Liver (tissue), 9 donors: Measurements from ENCODE around the gene ATAD3A. TPM values are rescaled to one million over a fixed set of nuclear protein-coding genes. Genes with fewer than 3 reads are reported as not detected.

Experiments
- DNase-seq: peaks from one replicate; pipeline ENCODE4 v3.0.0-alpha.2; 2017; ENCODE audit warnings: low spot score
- H3K27ac ChIP-seq, 2 donors: one replicate each; pipeline ENCODE4 v1.7.0; 2013; ENCODE audit warnings: inconsistent platforms in 2 of 2, low read length in 2 of 2, control low read depth in 1 of 2, low read depth in 1 of 2, mild to moderate bottlenecking in 1 of 2
- H3K27me3 ChIP-seq, 4 donors: one replicate each; pipeline versions ENCODE4 v1.6.1 to v1.7.0; 2013; ENCODE audit warnings: low read length in 3 of 4, inconsistent platforms in 1 of 4, mild to moderate bottlenecking in 1 of 4, moderate library complexity in 1 of 4; ENCODE audit not compliant: control insufficient read depth in 4 of 4, insufficient read depth in 4 of 4
- H3K36me3 ChIP-seq, 4 donors: one replicate each; pipeline versions ENCODE4 v1.6.1 to v1.7.0; 2013; ENCODE audit warnings: low read length in 3 of 4, mild to moderate bottlenecking in 3 of 4, low read depth in 1 of 4, moderate library complexity in 1 of 4; ENCODE audit not compliant: control insufficient read depth in 4 of 4, insufficient read depth in 3 of 4
- H3K4me1 ChIP-seq, 4 donors: one replicate each; pipeline versions ENCODE4 v1.6.1 to v1.7.0; 2013; ENCODE audit warnings: low read length in 3 of 4, mild to moderate bottlenecking in 3 of 4, moderate library complexity in 1 of 4; ENCODE audit not compliant: control insufficient read depth in 4 of 4, insufficient read depth in 4 of 4
- H3K4me3 ChIP-seq, 3 donors: one replicate each; pipeline versions ENCODE4 v1.6.1 to v1.7.0; 2013; ENCODE audit warnings: low read length in 3 of 3, control low read depth in 1 of 3, low read depth in 1 of 3, mild to moderate bottlenecking in 1 of 3
- H3K9ac ChIP-seq, 2 donors: one replicate each; pipeline ENCODE4 v1.7.0; 2013; ENCODE audit warnings: low read length in 2 of 2, mild to moderate bottlenecking in 2 of 2, moderate library complexity in 2 of 2, control low read depth in 1 of 2, low read depth in 1 of 2
- H3K9me3 ChIP-seq, 4 donors: one replicate each; pipeline versions ENCODE4 v1.6.1 to v1.7.0; 2013; ENCODE audit warnings: low read length in 3 of 4; ENCODE audit not compliant: control insufficient read depth in 4 of 4
- EGR1 ChIP-seq, 2 donors: IDR thresholded peaks; 2 replicates each; pipeline ENCODE4 v1.6.1; 2016 to 2018; ENCODE audit warnings: antibody characterized with exemption in 2 of 2, low read depth in 2 of 2
- FOXA1 ChIP-seq: IDR thresholded peaks from 2 replicates; pipeline ENCODE4 v1.6.1; 2016; ENCODE audit warnings: antibody characterized with exemption
- FOXA2 ChIP-seq: IDR thresholded peaks from 2 replicates; pipeline ENCODE4 v1.6.1; 2016; ENCODE audit warnings: antibody characterized with exemption
- GABPA ChIP-seq, 2 donors: IDR thresholded peaks in 1 of 2; conservative IDR thresholded peaks in 1 of 2; 2 replicates each; pipeline ENCODE4 v1.6.1; 2016; ENCODE audit warnings: antibody characterized with exemption in 2 of 2, mild to moderate bottlenecking in 1 of 2, moderate library complexity in 1 of 2
- HNF4A ChIP-seq, 2 donors: conservative IDR thresholded peaks; 2 replicates each; pipeline ENCODE4 v1.6.1; 2016; ENCODE audit warnings: antibody characterized with exemption in 2 of 2, mild to moderate bottlenecking in 2 of 2
- HNF4G ChIP-seq: IDR thresholded peaks from 2 replicates; pipeline ENCODE4 v1.6.1; 2016; ENCODE audit warnings: antibody characterized with exemption
- JUND ChIP-seq, 2 donors: IDR thresholded peaks; 2 replicates each; pipeline ENCODE4 v1.6.1; 2016; ENCODE audit warnings: antibody characterized with exemption in 2 of 2
- NR2F2 ChIP-seq: IDR thresholded peaks from 2 replicates; pipeline ENCODE4 v1.6.1; 2016; ENCODE audit warnings: antibody characterized with exemption
- RAD21 ChIP-seq, 2 donors: IDR thresholded peaks; 2 replicates each; pipeline ENCODE4 v1.6.1; 2016; ENCODE audit warnings: antibody characterized with exemption in 2 of 2, mild to moderate bottlenecking in 2 of 2
- RXRA ChIP-seq, 2 donors: IDR thresholded peaks; 2 replicates each; pipeline ENCODE4 v1.6.1; 2017 to 2018; ENCODE audit warnings: antibody characterized with exemption in 2 of 2, mild to moderate bottlenecking in 1 of 2
- SP1 ChIP-seq: IDR thresholded peaks from 2 replicates; pipeline ENCODE4 v1.6.1; 2018; ENCODE audit warnings: antibody characterized with exemption, mild to moderate bottlenecking
- TAF1 ChIP-seq: conservative IDR thresholded peaks from 2 replicates; pipeline ENCODE4 v1.6.1; 2016; ENCODE audit warnings: antibody characterized with exemption, mild to moderate bottlenecking
- YY1 ChIP-seq: IDR thresholded peaks from 2 replicates; pipeline ENCODE4 v1.6.1; 2016; ENCODE audit warnings: antibody characterized with exemption, mild to moderate bottlenecking
- WGBS: extraction: QIAGEN DNeasy Blood & Tissue Kit; methylation state at CpG from one replicate; pipeline ENCODE4 v1.1.7; 2013; 5-methylcytosine and 5-hydroxymethylcytosine counted together
- polyA plus RNA-seq, 2 donors: library from polyadenylated mRNA; stranded (reverse) in 1 of 2; unstranded in 1 of 2; fragments of 200-250 nt in 1 of 2; fragments of >200 nt in 1 of 2; fragmentation: Nextera tagmentation in 1 of 2; extraction: Ambion mirVana in 1 of 2; gene quantifications; one replicate each; pipeline versions ENCODE4 v1.2.1 to v1.2.3, GENCODE V29; 2013 to 2015
- total RNA-seq, 2 donors: library from RNA; depleted of rRNA; stranded (reverse); fragments of >200 nt; gene quantifications; one replicate each; pipeline ENCODE4 v1.2.3, GENCODE V29; 2014
- TF ChIP-seq, protein P1 (sequence below): IDR thresholded peaks from 2 replicates; pipeline ENCODE4 v1.6.1; 2016; ENCODE audit warnings: antibody characterized with exemption
- TF ChIP-seq, protein P2 (sequence below): IDR thresholded peaks from 2 replicates; pipeline ENCODE4 v1.6.1; 2016; ENCODE audit warnings: antibody characterized with exemption
- TF ChIP-seq, protein P3 (sequence below): IDR thresholded peaks from 2 replicates; pipeline ENCODE4 v1.6.1; 2016; ENCODE audit warnings: antibody characterized with exemption
- TF ChIP-seq, protein P4 (sequence below): IDR thresholded peaks from 2 replicates; pipeline ENCODE4 v1.6.1; 2016; ENCODE audit warnings: antibody characterized with exemption, mild to moderate bottlenecking
- TF ChIP-seq, protein P5 (sequence below): fragments of 150-350 bp; IDR thresholded peaks from 2 replicates; pipeline ENCODE4 v1.5.1; 2017; ENCODE audit warnings: improper control_type of control experiment, low read depth, low read length; ENCODE audit not compliant: missing input control
- donor health status: healthy.
- donor health status: healthy.
- donor health status: healthy.
- donor health status: healthy.
- donor health status: healthy.

Gene ATAD3A
- total and polyA plus RNA-seq, 4 donors, result 7.2 to 20.0 (median 15.8) TPM

DNA sequence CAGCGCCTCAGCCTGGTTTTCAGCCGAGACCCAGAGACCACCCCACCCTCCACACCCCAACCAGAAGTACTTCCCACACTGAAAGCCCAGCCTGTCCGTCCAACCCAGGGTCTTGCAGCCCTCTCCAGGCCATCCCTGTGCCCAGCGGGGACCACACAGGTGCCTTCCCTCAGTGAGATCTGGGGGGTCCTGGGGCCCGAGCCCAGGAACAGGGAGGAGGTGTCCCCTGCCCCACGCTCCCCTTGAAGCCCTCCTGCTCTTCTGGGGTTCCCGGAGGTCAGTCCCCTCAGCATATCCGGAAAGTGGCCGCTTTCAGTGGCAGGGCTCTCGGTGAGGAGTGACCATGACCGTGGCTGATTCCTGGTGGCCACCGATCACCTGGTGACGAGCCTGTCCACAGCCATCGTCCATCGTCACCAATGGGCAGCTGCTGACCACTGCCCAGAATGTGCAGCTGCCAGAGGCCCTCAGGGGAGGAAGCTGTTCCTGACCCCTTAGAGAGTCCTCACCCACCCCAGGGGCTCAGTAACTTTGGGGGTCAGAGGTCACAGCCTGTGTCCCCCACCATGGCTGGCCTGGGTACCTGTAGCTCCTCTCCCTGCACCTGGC, 25.1 kb downstream of the ATAD3A start:
- Histone ChIP-seq H3K9me3 (no peaks in the 10 kb centered on the region), H3K4me3 (no peak overlapping the region), H3K36me3 (peaks cover 0 to 8% (median 1%) of the 10 kb centered on the region in 4 donors), H3K9ac (no peak overlapping the region), H3K4me1 (peaks cover 0 to 7% (median 5%) of the 10 kb centered on the region in 4 donors), H3K27ac (no peak overlapping the region), H3K27me3 (no peaks in the 10 kb centered on the region)
- no peak for DNase-seq
- WGBS, result 94% methylated on average over 15 of the region's 15 CpGs
- TF ChIP-seq HNF4G (no peak), SP1 (no peak), RXRA (IDR thresholded peaks at IDR 0.05) (no peak), JUND (IDR thresholded peaks at IDR 0.05) (no peak), FOXA1 (no peak), HNF4A (conservative IDR thresholded peaks at IDR 0.05) (no peak), GABPA (IDR thresholded peaks at IDR 0.05 in 1 of 2, conservative IDR thresholded peaks at IDR 0.05 in 1 of 2) (no peak), TAF1 (no peak)
- TF ChIP-seq, protein P1, sequence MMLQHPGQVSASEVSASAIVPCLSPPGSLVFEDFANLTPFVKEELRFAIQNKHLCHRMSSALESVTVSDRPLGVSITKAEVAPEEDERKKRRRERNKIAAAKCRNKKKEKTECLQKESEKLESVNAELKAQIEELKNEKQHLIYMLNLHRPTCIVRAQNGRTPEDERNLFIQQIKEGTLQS, result no peak
- TF ChIP-seq, protein P2, sequence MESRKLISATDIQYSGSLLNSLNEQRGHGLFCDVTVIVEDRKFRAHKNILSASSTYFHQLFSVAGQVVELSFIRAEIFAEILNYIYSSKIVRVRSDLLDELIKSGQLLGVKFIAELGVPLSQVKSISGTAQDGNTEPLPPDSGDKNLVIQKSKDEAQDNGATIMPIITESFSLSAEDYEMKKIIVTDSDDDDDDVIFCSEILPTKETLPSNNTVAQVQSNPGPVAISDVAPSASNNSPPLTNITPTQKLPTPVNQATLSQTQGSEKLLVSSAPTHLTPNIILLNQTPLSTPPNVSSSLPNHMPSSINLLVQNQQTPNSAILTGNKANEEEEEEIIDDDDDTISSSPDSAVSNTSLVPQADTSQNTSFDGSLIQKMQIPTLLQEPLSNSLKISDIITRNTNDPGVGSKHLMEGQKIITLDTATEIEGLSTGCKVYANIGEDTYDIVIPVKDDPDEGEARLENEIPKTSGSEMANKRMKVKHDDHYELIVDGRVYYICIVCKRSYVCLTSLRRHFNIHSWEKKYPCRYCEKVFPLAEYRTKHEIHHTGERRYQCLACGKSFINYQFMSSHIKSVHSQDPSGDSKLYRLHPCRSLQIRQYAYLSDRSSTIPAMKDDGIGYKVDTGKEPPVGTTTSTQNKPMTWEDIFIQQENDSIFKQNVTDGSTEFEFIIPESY, result no peak
- TF ChIP-seq, protein P3, sequence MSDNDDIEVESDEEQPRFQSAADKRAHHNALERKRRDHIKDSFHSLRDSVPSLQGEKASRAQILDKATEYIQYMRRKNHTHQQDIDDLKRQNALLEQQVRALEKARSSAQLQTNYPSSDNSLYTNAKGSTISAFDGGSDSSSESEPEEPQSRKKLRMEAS, result no peak

DNA sequence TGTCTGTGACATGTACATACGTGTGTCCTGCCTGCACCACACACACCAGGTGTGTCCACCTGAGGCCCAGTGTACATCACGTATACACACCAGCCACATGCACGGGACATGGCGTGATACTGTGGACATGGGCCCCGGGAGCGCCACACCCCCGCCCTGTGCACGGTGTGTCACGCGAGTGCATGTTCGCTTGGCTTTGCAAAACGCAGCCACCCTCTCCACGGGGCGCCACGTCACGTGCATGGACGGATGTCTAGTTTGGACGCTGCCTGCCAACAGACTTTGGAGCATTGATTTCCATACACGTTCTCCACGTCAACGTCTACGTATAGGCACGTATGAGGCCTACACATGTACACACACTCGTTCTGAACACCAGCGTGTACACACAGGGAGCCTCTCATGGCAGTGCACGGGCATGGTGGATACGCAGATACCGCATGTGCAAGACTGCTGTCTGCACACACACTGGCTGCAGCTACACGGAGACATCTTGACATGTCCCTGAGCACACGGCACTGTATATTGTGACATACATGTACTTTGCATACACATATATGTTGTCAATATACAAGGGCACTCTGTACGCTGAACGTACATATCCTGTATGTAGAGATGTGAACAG, 25.8 kb downstream of the ATAD3A start:
- no peak overlapping the region for H3K9ac ChIP-seq
- no peak for TF ChIP-seq FOXA1
- no peak for TF ChIP-seq HNF4A (conservative IDR thresholded peaks at IDR 0.05)
- no peak for TF ChIP-seq NR2F2
- no peak for TF ChIP-seq JUND (IDR thresholded peaks at IDR 0.05)
- no peak for TF ChIP-seq YY1
- TF ChIP-seq, protein P4, sequence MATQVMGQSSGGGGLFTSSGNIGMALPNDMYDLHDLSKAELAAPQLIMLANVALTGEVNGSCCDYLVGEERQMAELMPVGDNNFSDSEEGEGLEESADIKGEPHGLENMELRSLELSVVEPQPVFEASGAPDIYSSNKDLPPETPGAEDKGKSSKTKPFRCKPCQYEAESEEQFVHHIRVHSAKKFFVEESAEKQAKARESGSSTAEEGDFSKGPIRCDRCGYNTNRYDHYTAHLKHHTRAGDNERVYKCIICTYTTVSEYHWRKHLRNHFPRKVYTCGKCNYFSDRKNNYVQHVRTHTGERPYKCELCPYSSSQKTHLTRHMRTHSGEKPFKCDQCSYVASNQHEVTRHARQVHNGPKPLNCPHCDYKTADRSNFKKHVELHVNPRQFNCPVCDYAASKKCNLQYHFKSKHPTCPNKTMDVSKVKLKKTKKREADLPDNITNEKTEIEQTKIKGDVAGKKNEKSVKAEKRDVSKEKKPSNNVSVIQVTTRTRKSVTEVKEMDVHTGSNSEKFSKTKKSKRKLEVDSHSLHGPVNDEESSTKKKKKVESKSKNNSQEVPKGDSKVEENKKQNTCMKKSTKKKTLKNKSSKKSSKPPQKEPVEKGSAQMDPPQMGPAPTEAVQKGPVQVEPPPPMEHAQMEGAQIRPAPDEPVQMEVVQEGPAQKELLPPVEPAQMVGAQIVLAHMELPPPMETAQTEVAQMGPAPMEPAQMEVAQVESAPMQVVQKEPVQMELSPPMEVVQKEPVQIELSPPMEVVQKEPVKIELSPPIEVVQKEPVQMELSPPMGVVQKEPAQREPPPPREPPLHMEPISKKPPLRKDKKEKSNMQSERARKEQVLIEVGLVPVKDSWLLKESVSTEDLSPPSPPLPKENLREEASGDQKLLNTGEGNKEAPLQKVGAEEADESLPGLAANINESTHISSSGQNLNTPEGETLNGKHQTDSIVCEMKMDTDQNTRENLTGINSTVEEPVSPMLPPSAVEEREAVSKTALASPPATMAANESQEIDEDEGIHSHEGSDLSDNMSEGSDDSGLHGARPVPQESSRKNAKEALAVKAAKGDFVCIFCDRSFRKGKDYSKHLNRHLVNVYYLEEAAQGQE, result no peak
- TF ChIP-seq RXRA (IDR thresholded peaks at IDR 0.05), result no peak
- no peak for TF ChIP-seq HNF4G
- TF ChIP-seq SP1, result no peak
- TF ChIP-seq, protein P5, sequence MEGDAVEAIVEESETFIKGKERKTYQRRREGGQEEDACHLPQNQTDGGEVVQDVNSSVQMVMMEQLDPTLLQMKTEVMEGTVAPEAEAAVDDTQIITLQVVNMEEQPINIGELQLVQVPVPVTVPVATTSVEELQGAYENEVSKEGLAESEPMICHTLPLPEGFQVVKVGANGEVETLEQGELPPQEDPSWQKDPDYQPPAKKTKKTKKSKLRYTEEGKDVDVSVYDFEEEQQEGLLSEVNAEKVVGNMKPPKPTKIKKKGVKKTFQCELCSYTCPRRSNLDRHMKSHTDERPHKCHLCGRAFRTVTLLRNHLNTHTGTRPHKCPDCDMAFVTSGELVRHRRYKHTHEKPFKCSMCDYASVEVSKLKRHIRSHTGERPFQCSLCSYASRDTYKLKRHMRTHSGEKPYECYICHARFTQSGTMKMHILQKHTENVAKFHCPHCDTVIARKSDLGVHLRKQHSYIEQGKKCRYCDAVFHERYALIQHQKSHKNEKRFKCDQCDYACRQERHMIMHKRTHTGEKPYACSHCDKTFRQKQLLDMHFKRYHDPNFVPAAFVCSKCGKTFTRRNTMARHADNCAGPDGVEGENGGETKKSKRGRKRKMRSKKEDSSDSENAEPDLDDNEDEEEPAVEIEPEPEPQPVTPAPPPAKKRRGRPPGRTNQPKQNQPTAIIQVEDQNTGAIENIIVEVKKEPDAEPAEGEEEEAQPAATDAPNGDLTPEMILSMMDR, result no peak
- TF ChIP-seq FOXA2, result no peak
- no peak for TF ChIP-seq RAD21 (IDR thresholded peaks at IDR 0.05)
- no peak for TF ChIP-seq EGR1 (IDR thresholded peaks at IDR 0.05; ENCODE audit: low read depth in 2 of 2)
- no peak for TF ChIP-seq TAF1
- TF ChIP-seq, protein P1, result no peak
- no peak for TF ChIP-seq GABPA (IDR thresholded peaks at IDR 0.05 in 1 of 2, conservative IDR thresholded peaks at IDR 0.05 in 1 of 2)
- TF ChIP-seq, protein P3, result no peak
- TF ChIP-seq, protein P2, result no peak
- DNase-seq, result no peak

More for the DNA sequence above, 25.8 kb downstream of the ATAD3A start:
- peaks cover 0 to 7% (median 5%) of the 10 kb centered on the region in 4 donors for H3K4me1 ChIP-seq
- no peak overlapping the region for H3K4me3 ChIP-seq
- no peak overlapping the region for H3K27ac ChIP-seq
- 96% methylated on average over 32 of the region's 32 CpGs for WGBS
- H3K27me3 ChIP-seq, result no peaks in the 10 kb centered on the region
- no peaks in the 10 kb centered on the region for H3K9me3 ChIP-seq
- H3K36me3 ChIP-seq, result peaks cover 0 to 11% (median 1%) of the 10 kb centered on the region in 4 donors
